ENCODE measurements around the gene MYO5C.

- TF ChIP-seq CTCF (IDR thresholded peaks at IDR 0.05), result no peak
- TF ChIP-seq POLR2AphosphoS5 (IDR thresholded peaks at IDR 0.05), result no peak
These were observed 11.4 kb downstream of the MYO5C start for GRCh38 chr15:52284164-52284563.

All from breast epithelium (tissue), 3 donors.